ENCODE measurements around the gene ZNF536.

GRCh38 chr19:30366282-30366681, 5.9 kb upstream of the ZNF536 start:
- TF ChIP-seq CTCF (IDR thresholded peaks at IDR 0.05) (no peak), POLR2A (IDR thresholded peaks at IDR 0.05) (no peak), POLR2AphosphoS5 (IDR thresholded peaks at IDR 0.05) (no peak), EP300 (IDR thresholded peaks at IDR 0.05) (no peak)
